ENCODE data around the gene LAMC1. TPM values are rescaled to one million over a fixed set of nuclear protein-coding genes. Genes with fewer than 3 reads are reported as not detected.
A peak's percentile ranks its signal among the peaks of the same experiment; 100 is the strongest.

LAMC1 gene
- total RNA-seq, 1 experiment from 2014 or later: 95.5 TPM

DNA sequence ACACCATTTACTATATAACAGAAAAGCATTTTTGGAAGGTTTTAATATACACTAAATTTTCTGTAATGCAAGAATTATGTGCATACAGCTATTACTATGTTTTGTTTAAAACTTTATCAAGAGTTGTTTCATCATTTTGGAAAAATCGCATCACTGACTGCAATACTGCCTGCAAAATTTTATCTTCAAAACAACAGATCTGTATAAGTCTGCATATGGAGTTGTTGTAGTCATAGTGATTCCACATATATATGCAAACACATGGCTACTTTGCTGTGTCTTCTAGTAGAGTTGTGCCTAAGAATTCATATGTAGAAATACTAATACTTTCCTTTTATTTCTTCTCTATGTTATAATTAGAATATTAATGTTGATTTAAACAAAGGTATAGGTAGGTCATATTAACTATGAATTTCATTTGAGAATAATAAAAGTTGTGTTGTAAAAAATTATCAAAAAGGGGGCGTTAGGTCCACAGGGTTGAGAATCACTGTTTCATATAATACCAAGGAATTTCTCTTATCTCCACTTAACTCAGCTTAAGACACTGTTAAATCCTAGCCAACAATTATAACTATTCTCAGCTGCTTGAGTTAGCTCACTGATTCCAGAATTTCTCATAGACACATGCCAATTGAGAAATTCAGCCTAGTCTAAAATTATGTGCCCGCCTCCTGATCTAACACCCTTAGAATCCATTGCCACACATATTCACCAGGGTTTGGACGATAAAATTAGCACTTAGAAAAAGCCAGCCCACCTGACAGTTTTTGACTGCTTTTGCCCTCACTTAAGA is 22.9 kb upstream of the LAMC1 start:
- Histone ChIP-seq H3K9me3 (ENCODE audit: low read depth, low read length, poor library complexity, severe bottlenecking) (no peaks in the 10 kb centered on the region), H3K27ac (ENCODE audit: low read depth, low read length, poor library complexity, severe bottlenecking) (no peak overlapping the region), H3K36me3 (ENCODE audit: insufficient read depth, low read length, poor library complexity, severe bottlenecking) (no peaks in the 10 kb centered on the region), H3K4me1 (ENCODE audit: insufficient read depth, low read length, poor library complexity, severe bottlenecking) (peaks cover 10% of the 10 kb centered on the region), H3K4me3 (ENCODE audit: low read depth, low read length, poor library complexity, severe bottlenecking) (no peak overlapping the region), H3K27me3 (replicated peaks; ENCODE audit: insufficient read depth, low read depth, low read length, poor library complexity) (no peaks in the 10 kb centered on the region)
- TF ChIP-seq, protein P1, sequence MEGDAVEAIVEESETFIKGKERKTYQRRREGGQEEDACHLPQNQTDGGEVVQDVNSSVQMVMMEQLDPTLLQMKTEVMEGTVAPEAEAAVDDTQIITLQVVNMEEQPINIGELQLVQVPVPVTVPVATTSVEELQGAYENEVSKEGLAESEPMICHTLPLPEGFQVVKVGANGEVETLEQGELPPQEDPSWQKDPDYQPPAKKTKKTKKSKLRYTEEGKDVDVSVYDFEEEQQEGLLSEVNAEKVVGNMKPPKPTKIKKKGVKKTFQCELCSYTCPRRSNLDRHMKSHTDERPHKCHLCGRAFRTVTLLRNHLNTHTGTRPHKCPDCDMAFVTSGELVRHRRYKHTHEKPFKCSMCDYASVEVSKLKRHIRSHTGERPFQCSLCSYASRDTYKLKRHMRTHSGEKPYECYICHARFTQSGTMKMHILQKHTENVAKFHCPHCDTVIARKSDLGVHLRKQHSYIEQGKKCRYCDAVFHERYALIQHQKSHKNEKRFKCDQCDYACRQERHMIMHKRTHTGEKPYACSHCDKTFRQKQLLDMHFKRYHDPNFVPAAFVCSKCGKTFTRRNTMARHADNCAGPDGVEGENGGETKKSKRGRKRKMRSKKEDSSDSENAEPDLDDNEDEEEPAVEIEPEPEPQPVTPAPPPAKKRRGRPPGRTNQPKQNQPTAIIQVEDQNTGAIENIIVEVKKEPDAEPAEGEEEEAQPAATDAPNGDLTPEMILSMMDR (conservative IDR thresholded peaks at IDR 0.05; ENCODE audit: low read depth, low read length): no peak
- no peak for TF ChIP-seq EZH2 (IDR thresholded peaks at IDR 0.05; ENCODE audit: borderline replicate concordance, low read depth, low read length, poor library complexity, severe bottlenecking)
- BruUV-seq (replicated peaks): no TSS peak
- intact Hi-C loops (cut with micrococcal nuclease; ENCODE audit: unreplicated experiment): no loop called here
- POLR2A ChIA-PET (ENCODE audit: low non-redundant PET): no interaction called here
- CTCF ChIA-PET: no interaction called here
- no peak for DNase-seq (ENCODE audit: low spot score)

DNA sequence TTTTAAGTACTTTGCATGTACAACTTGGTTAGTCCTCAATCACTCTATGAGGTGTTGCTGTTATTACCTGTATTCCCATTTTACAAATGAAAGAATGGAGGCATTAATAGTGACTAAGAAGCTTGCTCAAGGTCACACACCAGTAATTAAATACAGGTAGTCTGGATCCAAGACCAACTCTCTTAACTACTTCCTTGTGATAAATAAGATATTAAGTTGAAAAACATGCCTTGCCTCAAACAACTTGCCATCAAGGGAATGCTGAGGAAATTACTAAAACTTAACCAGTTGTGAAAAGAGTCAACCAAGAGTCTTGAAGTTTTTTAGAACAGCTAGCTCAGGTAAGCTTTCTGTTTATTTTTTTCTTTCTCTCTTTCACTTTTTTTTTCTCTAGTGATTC is 21.0 kb upstream of the LAMC1 start:
- DNase-seq (ENCODE audit: low spot score): no peak
- H3K4me3 ChIP-seq (ENCODE audit: low read depth, low read length, poor library complexity, severe bottlenecking): no peak overlapping the region
- no TSS peak for BruUV-seq (replicated peaks)
- H3K27ac ChIP-seq (ENCODE audit: low read depth, low read length, poor library complexity, severe bottlenecking): no peak overlapping the region
- no peaks in the 10 kb centered on the region for H3K36me3 ChIP-seq (ENCODE audit: insufficient read depth, low read length, poor library complexity, severe bottlenecking)
- peaks cover 10% of the 10 kb centered on the region for H3K4me1 ChIP-seq (ENCODE audit: insufficient read depth, low read length, poor library complexity, severe bottlenecking)
- intact Hi-C loops (cut with micrococcal nuclease; ENCODE audit: unreplicated experiment): no loop called here
- ChIA-PET POLR2A (ENCODE audit: low non-redundant PET) (interaction anchor here (0.6 kb wide), 1 partner anchor 13 kb away, joined by 12 read pairs; no protein-coding TSS in a partner anchor), CTCF (no interaction called here)
- no peak for TF ChIP-seq EZH2 (IDR thresholded peaks at IDR 0.05; ENCODE audit: borderline replicate concordance, low read depth, low read length, poor library complexity, severe bottlenecking)
- TF ChIP-seq, protein P1 (conservative IDR thresholded peaks at IDR 0.05; ENCODE audit: low read depth, low read length): no peak
- no peaks in the 10 kb centered on the region for H3K27me3 ChIP-seq (replicated peaks; ENCODE audit: insufficient read depth, low read depth, low read length, poor library complexity)
- H3K9me3 ChIP-seq (ENCODE audit: low read depth, low read length, poor library complexity, severe bottlenecking): no peaks in the 10 kb centered on the region

DNA sequence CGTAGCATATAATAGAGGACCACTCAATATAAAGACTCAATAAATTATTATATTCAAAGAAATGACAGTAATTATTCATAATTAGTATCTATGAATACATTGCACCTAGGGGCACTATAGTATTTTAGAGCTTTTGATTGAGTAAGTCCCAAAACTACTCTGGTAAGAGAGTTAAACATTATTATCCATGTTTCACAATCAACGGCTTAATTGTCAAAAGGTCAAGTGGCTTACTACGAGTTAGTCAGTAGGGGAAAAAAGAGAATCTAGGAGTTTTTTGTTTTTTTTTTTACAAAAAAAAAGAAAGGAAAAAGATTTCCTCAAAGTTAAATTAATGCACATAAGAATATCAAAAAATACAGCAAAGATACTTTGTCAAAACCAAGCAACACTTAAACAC is 20.4 kb upstream of the LAMC1 start:
- DNase-seq (ENCODE audit: low spot score): peak; percentile 35
- BruUV-seq (replicated peaks): no TSS peak
- no peak overlapping the region for H3K27ac ChIP-seq (ENCODE audit: low read depth, low read length, poor library complexity, severe bottlenecking)
- H3K4me1 ChIP-seq (ENCODE audit: insufficient read depth, low read length, poor library complexity, severe bottlenecking): peaks cover 10% of the 10 kb centered on the region
- H3K27me3 ChIP-seq (replicated peaks; ENCODE audit: insufficient read depth, low read depth, low read length, poor library complexity): no peaks in the 10 kb centered on the region
- ChIA-PET CTCF (no interaction called here), POLR2A (ENCODE audit: low non-redundant PET) (no interaction called here)
- no peak overlapping the region for H3K4me3 ChIP-seq (ENCODE audit: low read depth, low read length, poor library complexity, severe bottlenecking)
- H3K9me3 ChIP-seq (ENCODE audit: low read depth, low read length, poor library complexity, severe bottlenecking): no peaks in the 10 kb centered on the region
- H3K36me3 ChIP-seq (ENCODE audit: insufficient read depth, low read length, poor library complexity, severe bottlenecking): no peaks in the 10 kb centered on the region
- TF ChIP-seq, protein P1 (conservative IDR thresholded peaks at IDR 0.05; ENCODE audit: low read depth, low read length): no peak; the same call in 1 of the 2 replicates
- no peak for TF ChIP-seq EZH2 (IDR thresholded peaks at IDR 0.05; ENCODE audit: borderline replicate concordance, low read depth, low read length, poor library complexity, severe bottlenecking)
- intact Hi-C loops (cut with micrococcal nuclease; ENCODE audit: unreplicated experiment): no loop called here

Measured in A673 (cell line).